Measurements from ENCODE around the gene ITK.

Gene ITK

GRCh38 chr5:157271740-157272271 is 91.2 kb downstream of the ITK start:
- no peak overlapping the region for H3K9ac ChIP-seq (ENCODE audit: low read length)
- peaks cover 6% of the 10 kb centered on the region for H3K27me3 ChIP-seq (replicated peaks; ENCODE audit: control insufficient read depth, insufficient read depth, low read length)
- H3K9me3 ChIP-seq (ENCODE audit: control insufficient read depth, low read length), result no peaks in the 10 kb centered on the region
- DNase-seq (ENCODE audit: low read depth), result no peak
- H3K36me3 ChIP-seq (ENCODE audit: control insufficient read depth, insufficient read depth, low read length, severe bottlenecking), result no peaks in the 10 kb centered on the region
- H3K4me1 ChIP-seq (ENCODE audit: control insufficient read depth, insufficient read depth, low read length), result no peaks in the 10 kb centered on the region
- H3K4me3 ChIP-seq (ENCODE audit: low read length), result no peak overlapping the region

- Histone ChIP-seq H3K4me1 (ENCODE audit: control insufficient read depth, insufficient read depth, low read length) (no peaks in the 10 kb centered on the region), H3K9ac (ENCODE audit: low read length) (no peak overlapping the region), H3K9me3 (ENCODE audit: control insufficient read depth, low read length) (no peaks in the 10 kb centered on the region), H3K36me3 (ENCODE audit: control insufficient read depth, insufficient read depth, low read length, severe bottlenecking) (no peaks in the 10 kb centered on the region), H3K4me3 (ENCODE audit: low read length) (no peak overlapping the region), H3K27me3 (replicated peaks; ENCODE audit: control insufficient read depth, insufficient read depth, low read length) (peaks cover 1% of the 10 kb centered on the region)
- no peak for DNase-seq (ENCODE audit: low read depth)
Observed at GRCh38 chr5:157273131-157273556, 92.5 kb downstream of the ITK start.

- Histone ChIP-seq H3K4me3 (ENCODE audit: low read length) (no peak overlapping the region), H3K4me1 (ENCODE audit: control insufficient read depth, insufficient read depth, low read length) (no peaks in the 10 kb centered on the region), H3K9ac (ENCODE audit: low read length) (no peak overlapping the region), H3K36me3 (ENCODE audit: control insufficient read depth, insufficient read depth, low read length, severe bottlenecking) (no peaks in the 10 kb centered on the region), H3K27me3 (replicated peaks; ENCODE audit: control insufficient read depth, insufficient read depth, low read length) (no peaks in the 10 kb centered on the region), H3K9me3 (ENCODE audit: control insufficient read depth, low read length) (no peaks in the 10 kb centered on the region)
- DNase-seq (ENCODE audit: low read depth), result no peak
Observed at GRCh38 chr5:157275403-157275802, 94.8 kb downstream of the ITK start.

DNA sequence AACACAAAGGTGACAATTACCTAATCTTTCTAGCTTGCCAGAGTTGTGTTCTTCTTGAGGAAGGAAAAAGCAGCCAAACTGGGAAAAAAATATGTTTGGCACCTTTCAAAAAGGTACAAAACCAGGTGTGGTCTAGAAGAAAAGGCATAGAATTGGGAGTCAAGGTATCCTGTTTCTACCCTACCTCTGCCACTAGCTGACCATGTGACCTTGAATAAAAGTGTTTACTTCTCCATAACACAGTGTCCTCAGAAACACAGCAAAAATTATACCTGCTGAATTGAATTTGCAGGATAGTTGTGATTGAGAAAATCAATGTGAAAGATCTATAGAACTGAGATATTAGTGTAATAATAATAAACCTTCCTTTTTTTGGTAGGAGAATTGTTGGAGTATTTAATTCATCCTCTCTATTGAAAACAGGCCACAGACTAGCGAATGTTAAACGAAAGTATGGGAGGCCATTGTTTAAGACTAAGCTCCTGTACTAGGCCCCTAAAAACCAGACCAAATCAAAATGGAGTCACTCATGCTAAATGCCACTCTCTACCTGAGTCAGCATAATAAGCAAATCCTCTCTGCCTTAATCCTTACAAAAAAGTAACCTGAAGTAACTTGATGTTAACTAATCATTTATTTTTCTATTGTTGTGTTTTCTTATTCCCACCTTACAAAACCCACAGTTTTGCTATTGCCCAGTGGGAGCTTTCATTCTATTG is 97.8 kb downstream of the ITK start:
- no peak for DNase-seq (ENCODE audit: low read depth)
- Histone ChIP-seq H3K27me3 (replicated peaks; ENCODE audit: control insufficient read depth, insufficient read depth, low read length) (no peaks in the 10 kb centered on the region), H3K9me3 (ENCODE audit: control insufficient read depth, low read length) (no peaks in the 10 kb centered on the region), H3K4me1 (ENCODE audit: control insufficient read depth, insufficient read depth, low read length) (peaks cover 3% of the 10 kb centered on the region), H3K9ac (ENCODE audit: low read length) (no peak overlapping the region), H3K36me3 (ENCODE audit: control insufficient read depth, insufficient read depth, low read length, severe bottlenecking) (no peaks in the 10 kb centered on the region), H3K4me3 (ENCODE audit: low read length) (no peak overlapping the region)

GRCh38 chr5:157279605-157280239 is 99.1 kb downstream of the ITK start:
- Histone ChIP-seq H3K9ac (ENCODE audit: low read length) (no peak overlapping the region), H3K27me3 (replicated peaks; ENCODE audit: control insufficient read depth, insufficient read depth, low read length) (no peaks in the 10 kb centered on the region), H3K4me3 (ENCODE audit: low read length) (no peak overlapping the region), H3K9me3 (ENCODE audit: control insufficient read depth, low read length) (no peaks in the 10 kb centered on the region), H3K4me1 (ENCODE audit: control insufficient read depth, insufficient read depth, low read length) (peaks cover 3% of the 10 kb centered on the region), H3K36me3 (ENCODE audit: control insufficient read depth, insufficient read depth, low read length, severe bottlenecking) (no peaks in the 10 kb centered on the region)
- DNase-seq (ENCODE audit: low read depth), result no peak

- Histone ChIP-seq H3K9ac (ENCODE audit: low read length) (no peak overlapping the region), H3K4me1 (ENCODE audit: control insufficient read depth, insufficient read depth, low read length) (peaks cover 3% of the 10 kb centered on the region), H3K4me3 (ENCODE audit: low read length) (no peak overlapping the region), H3K9me3 (ENCODE audit: control insufficient read depth, low read length) (no peaks in the 10 kb centered on the region), H3K36me3 (ENCODE audit: control insufficient read depth, insufficient read depth, low read length, severe bottlenecking) (no peaks in the 10 kb centered on the region), H3K27me3 (replicated peaks; ENCODE audit: control insufficient read depth, insufficient read depth, low read length) (no peaks in the 10 kb centered on the region)
- peak; percentile 79 for DNase-seq (ENCODE audit: low read depth)
Observed at GRCh38 chr5:157280927-157281326, 100.3 kb downstream of the ITK start.

DNA sequence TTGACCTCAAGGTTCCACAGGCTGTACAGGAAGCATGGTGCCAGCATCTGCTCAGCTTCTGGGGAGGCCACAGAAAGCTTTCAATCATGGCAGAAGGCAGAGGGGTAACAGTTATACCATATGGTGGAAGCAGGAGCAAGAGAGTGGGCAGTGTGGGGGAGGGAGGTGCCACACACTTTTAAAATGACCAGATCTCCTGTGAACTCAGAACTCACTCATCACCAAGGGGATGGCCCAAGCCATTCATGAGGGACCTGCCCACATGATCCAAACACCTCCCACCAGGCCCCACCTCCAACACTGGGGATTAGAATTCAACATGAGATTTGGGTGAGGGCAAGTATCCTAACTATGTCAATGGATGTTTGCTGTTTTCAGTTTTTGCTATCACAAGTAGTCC is 101.5 kb downstream of the ITK start:
- Histone ChIP-seq H3K4me1 (ENCODE audit: control insufficient read depth, insufficient read depth, low read length) (peaks cover 10% of the 10 kb centered on the region), H3K27me3 (replicated peaks; ENCODE audit: control insufficient read depth, insufficient read depth, low read length) (no peaks in the 10 kb centered on the region), H3K36me3 (ENCODE audit: control insufficient read depth, insufficient read depth, low read length, severe bottlenecking) (no peaks in the 10 kb centered on the region), H3K9ac (ENCODE audit: low read length) (no peak overlapping the region), H3K9me3 (ENCODE audit: control insufficient read depth, low read length) (no peaks in the 10 kb centered on the region), H3K4me3 (ENCODE audit: low read length) (no peak overlapping the region)
- no peak for DNase-seq (ENCODE audit: low read depth)

DNA sequence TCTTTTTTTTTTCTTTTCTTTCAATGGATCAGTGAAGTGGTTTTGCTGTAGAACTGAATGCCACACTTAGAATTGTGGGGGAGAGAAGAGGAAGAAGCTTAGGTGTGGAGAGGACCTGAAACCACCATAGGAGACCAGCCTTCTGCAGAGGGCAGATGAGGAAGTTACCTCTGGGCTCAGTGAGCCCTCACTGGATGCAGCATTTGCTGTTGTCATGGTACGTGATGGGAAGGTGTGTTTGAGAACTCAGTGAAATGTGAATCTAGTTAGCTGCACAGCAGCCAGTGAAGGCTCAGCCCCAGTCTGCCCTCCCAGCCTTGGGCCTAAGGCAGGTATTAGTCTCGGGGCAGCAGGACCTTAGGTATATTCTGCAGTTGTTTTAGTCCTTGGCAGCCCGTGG is 102.8 kb downstream of the ITK start:
- no peaks in the 10 kb centered on the region for H3K36me3 ChIP-seq (ENCODE audit: control insufficient read depth, insufficient read depth, low read length, severe bottlenecking)
- peaks cover 14% of the 10 kb centered on the region for H3K4me1 ChIP-seq (ENCODE audit: control insufficient read depth, insufficient read depth, low read length)
- no peak for DNase-seq (ENCODE audit: low read depth)
- H3K9ac ChIP-seq (ENCODE audit: low read length), result no peak overlapping the region
- H3K4me3 ChIP-seq (ENCODE audit: low read length), result no peak overlapping the region
- H3K27me3 ChIP-seq (replicated peaks; ENCODE audit: control insufficient read depth, insufficient read depth, low read length), result no peaks in the 10 kb centered on the region
- H3K9me3 ChIP-seq (ENCODE audit: control insufficient read depth, low read length), result no peaks in the 10 kb centered on the region

DNA sequence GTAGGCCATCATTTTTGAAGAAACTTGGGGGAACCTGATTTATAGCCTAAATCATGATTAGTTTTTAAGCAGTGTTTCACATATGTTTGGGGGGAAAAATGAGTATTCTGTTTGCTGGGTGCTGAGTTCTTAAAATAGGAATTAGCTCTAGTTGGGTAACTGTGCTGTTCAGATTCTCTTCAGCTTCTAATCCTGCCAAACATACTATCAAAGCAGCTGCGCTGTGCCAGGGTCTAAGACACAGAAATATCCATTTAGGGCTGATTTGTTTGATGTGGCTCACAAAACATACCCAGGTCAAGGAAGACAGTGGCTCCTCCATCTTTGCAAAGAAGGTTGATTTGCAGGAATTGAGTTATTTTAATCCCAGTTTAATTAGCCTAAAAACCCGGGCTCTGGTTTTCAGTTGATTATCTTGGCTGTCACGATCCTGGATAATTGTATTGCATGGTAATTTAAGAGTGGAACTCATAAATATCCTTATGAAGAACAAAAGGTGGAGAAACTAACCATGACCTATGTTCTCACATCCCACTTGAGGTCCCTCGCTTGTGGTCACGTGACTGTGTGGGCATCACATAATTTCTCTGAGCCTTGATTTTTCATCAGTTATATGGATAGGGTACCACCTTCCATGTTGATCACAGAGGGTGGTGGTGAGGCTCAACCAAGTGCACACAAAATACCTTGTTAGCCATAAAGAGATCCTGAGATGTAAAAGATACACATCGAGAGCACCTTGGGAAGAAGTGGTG is 104.0 kb downstream of the ITK start:
- Histone ChIP-seq H3K9me3 (ENCODE audit: control insufficient read depth, low read length) (no peaks in the 10 kb centered on the region), H3K36me3 (ENCODE audit: control insufficient read depth, insufficient read depth, low read length, severe bottlenecking) (no peaks in the 10 kb centered on the region), H3K4me3 (ENCODE audit: low read length) (no peak overlapping the region), H3K9ac (ENCODE audit: low read length) (no peak overlapping the region), H3K4me1 (ENCODE audit: control insufficient read depth, insufficient read depth, low read length) (peaks cover 14% of the 10 kb centered on the region), H3K27me3 (replicated peaks; ENCODE audit: control insufficient read depth, insufficient read depth, low read length) (no peaks in the 10 kb centered on the region)
- DNase-seq (ENCODE audit: low read depth), result no peak

- Histone ChIP-seq H3K9me3 (ENCODE audit: control insufficient read depth, low read length) (no peaks in the 10 kb centered on the region), H3K27me3 (replicated peaks; ENCODE audit: control insufficient read depth, insufficient read depth, low read length) (no peaks in the 10 kb centered on the region), H3K9ac (ENCODE audit: low read length) (no peak overlapping the region), H3K4me1 (ENCODE audit: control insufficient read depth, insufficient read depth, low read length) (peaks cover 21% of the 10 kb centered on the region), H3K4me3 (ENCODE audit: low read length) (no peak overlapping the region), H3K36me3 (ENCODE audit: control insufficient read depth, insufficient read depth, low read length, severe bottlenecking) (no peaks in the 10 kb centered on the region)
- no peak for DNase-seq (ENCODE audit: low read depth)
Observed at GRCh38 chr5:157285310-157286035, 104.8 kb downstream of the ITK start.

DNA sequence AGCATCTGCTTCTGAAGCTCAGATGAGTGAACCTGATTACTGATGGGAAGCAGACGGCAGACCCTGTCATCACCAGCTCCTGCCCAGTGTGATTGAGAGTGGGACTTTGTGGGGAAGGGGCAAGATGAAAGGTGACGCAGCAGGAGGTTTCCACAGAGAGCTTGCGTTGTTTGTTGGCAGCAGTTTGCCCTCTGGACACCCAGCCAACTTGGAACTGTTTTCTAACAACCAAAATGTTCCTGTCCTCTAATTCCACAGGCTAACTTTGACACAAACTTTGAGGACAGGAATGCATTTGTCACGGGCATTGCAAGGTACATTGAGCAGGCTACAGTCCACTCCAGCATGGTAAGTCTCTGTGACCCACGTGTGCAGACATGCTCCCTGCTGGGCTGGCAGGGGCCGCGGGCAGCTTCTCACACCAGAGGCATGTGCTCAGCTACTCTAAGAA is 106.1 kb downstream of the ITK start:
- Histone ChIP-seq H3K9ac (ENCODE audit: low read length) (no peak overlapping the region), H3K9me3 (ENCODE audit: control insufficient read depth, low read length) (no peaks in the 10 kb centered on the region), H3K4me1 (ENCODE audit: control insufficient read depth, insufficient read depth, low read length) (peaks cover 25% of the 10 kb centered on the region), H3K36me3 (ENCODE audit: control insufficient read depth, insufficient read depth, low read length, severe bottlenecking) (no peaks in the 10 kb centered on the region), H3K4me3 (ENCODE audit: low read length) (no peak overlapping the region), H3K27me3 (replicated peaks; ENCODE audit: control insufficient read depth, insufficient read depth, low read length) (no peaks in the 10 kb centered on the region)
- no peak for DNase-seq (ENCODE audit: low read depth)
